ENCODE data around the gene MAGEA4.

MAGEA4 gene

GRCh38 chrX:151923648-151924047 lies 11.0 kb downstream of the MAGEA4 start:
- no peak for DNase-seq (ENCODE audit: low read depth in 3 of 3, low spot score in 1 of 3)

- DNase-seq (ENCODE audit: low read depth in 3 of 3, low spot score in 1 of 3), result no peak
These were observed 16.4 kb downstream of the MAGEA4 start for GRCh38 chrX:151929126-151929525.

GRCh38 chrX:151935358-151935757 lies 22.7 kb downstream of the MAGEA4 start:
- no peak for DNase-seq (ENCODE audit: low read depth in 3 of 3, low spot score in 1 of 3)

GRCh38 chrX:151938172-151938571 lies 25.5 kb downstream of the MAGEA4 start:
- DNase-seq (ENCODE audit: low read depth in 3 of 3, low spot score in 1 of 3), result no peak

- DNase-seq (ENCODE audit: low read depth in 3 of 3, low spot score in 1 of 3), result no peak
These were observed 42.0 kb downstream of the MAGEA4 start for GRCh38 chrX:151954730-151955129.

GRCh38 chrX:151958101-151958500 lies 45.4 kb downstream of the MAGEA4 start:
- DNase-seq (ENCODE audit: low read depth in 3 of 3, low spot score in 1 of 3), result no peak

- no peak for DNase-seq (ENCODE audit: low read depth in 3 of 3, low spot score in 1 of 3)
These were observed 49.3 kb downstream of the MAGEA4 start for GRCh38 chrX:151962034-151962433.

GRCh38 chrX:151966236-151966635 lies 53.5 kb downstream of the MAGEA4 start:
- DNase-seq (ENCODE audit: low read depth in 3 of 3, low spot score in 1 of 3), result no peak

GRCh38 chrX:151970027-151970426 lies 57.3 kb downstream of the MAGEA4 start:
- no peak for DNase-seq (ENCODE audit: low read depth in 3 of 3, low spot score in 1 of 3)

- no peak for DNase-seq (ENCODE audit: low read depth in 3 of 3, low spot score in 1 of 3)
These were observed 58.0 kb downstream of the MAGEA4 start for GRCh38 chrX:151970661-151971060.

- DNase-seq (ENCODE audit: low read depth in 3 of 3, low spot score in 1 of 3), result no peak
These were observed 60.5 kb downstream of the MAGEA4 start for GRCh38 chrX:151973060-151973661.

GRCh38 chrX:151973851-151974335 lies 61.2 kb downstream of the MAGEA4 start:
- no peak for DNase-seq (ENCODE audit: low read depth in 3 of 3, low spot score in 1 of 3)
